Endothelial cell of umbilical vein (primary cell): ENCODE data around the gene ZPBP2. TPM values are rescaled to one million over a fixed set of nuclear protein-coding genes. Genes with fewer than 3 reads are reported as not detected.
"Not testable (repeated sequence)": the region's sequence is repeated elsewhere in the genome, so short reads cannot be mapped to it uniquely, and the experiment has no call there.

ENCODE experiments used
- BruUV-seq: library from RNA; stranded (reverse); fragments of 400-500 nt; replicated peaks from 2 replicates; lab custom pipeline; 2021; lab: Mats Ljungman, UMichigan
- CTCF ChIA-PET: fragments of 300-600, 350-600 bp; sonication (Branson Sonifier 250); formaldehyde crosslinking; loops from one replicate; lab custom pipeline; 2021; ENCODE audit warnings: antibody characterized with exemption, inconsistent platforms; lab: Charles Lee
- POLR2A ChIA-PET: fragments of 300-600, 350-600 bp; sonication (Branson Sonifier 250); formaldehyde crosslinking; loops from one replicate; lab custom pipeline; 2021; ENCODE audit warnings: antibody characterized with exemption, inconsistent platforms; lab: Charles Lee
- DNase-seq: peaks from one replicate; pipeline ENCODE4 v3.0.0-alpha.2; 2011; ENCODE audit warnings: low read depth, low spot score
- FAIRE-seq: peaks from 2 replicates; lab custom pipeline; 2011; peaks lifted over from hg19 to GRCh38; lab: Jason Lieb, UNC
- H2AFZ ChIP-seq: 2 replicates; pipeline ENCODE4 v1.6.0; 2012; ENCODE audit warnings: low read depth, low read length, control low read depth, inconsistent platforms
- H3K27ac ChIP-seq: 2 replicates; pipeline ENCODE4 v1.5.1; 2011; ENCODE audit warnings: low read depth, mild to moderate bottlenecking, control low read depth, low read length, moderate library complexity; ENCODE audit not compliant: insufficient read depth
- H3K27me3 ChIP-seq, 2 experiments: 2 replicates each; pipeline versions ENCODE4 v1.6.0 to v1.6.1; 2011; ENCODE audit warnings: low read length in 2 of 2, mixed read lengths in 1 of 2; ENCODE audit not compliant: control insufficient read depth in 2 of 2, insufficient read depth in 2 of 2
- H3K36me3 ChIP-seq, 2 experiments: 2 replicates in 1 of 2; 3 replicates in 1 of 2; pipeline ENCODE4 v1.5.1; 2011; ENCODE audit warnings: low read length in 2 of 2, mild to moderate bottlenecking in 1 of 2, moderate library complexity in 1 of 2; ENCODE audit not compliant: control insufficient read depth in 2 of 2, insufficient read depth in 2 of 2; ENCODE audit errors: extremely low read depth in 1 of 2
- H3K4me1 ChIP-seq: 3 replicates; pipeline ENCODE4 v1.5.1; 2011; ENCODE audit warnings: mild to moderate bottlenecking, low read length; ENCODE audit not compliant: control insufficient read depth, insufficient read depth; ENCODE audit errors: extremely low read depth
- H3K4me2 ChIP-seq: 2 replicates; pipeline ENCODE4 v1.6.1; 2011; ENCODE audit warnings: low read length, control low read depth, mixed read lengths; ENCODE audit not compliant: insufficient read depth
- H3K4me3 ChIP-seq, 3 experiments: fragments of 200-600 bp in 1 of 3; sonication (generic), shearing (Covaris generic) in 1 of 3; replicated peaks in 1 of 3; 2 replicates each; pipeline ENCODE4 v1.5.1; 2011 to 2016; ENCODE audit warnings: control low read depth in 3 of 3, low read length in 3 of 3, mild to moderate bottlenecking in 2 of 3, inconsistent platforms in 1 of 3, low read depth in 1 of 3, moderate library complexity in 1 of 3; ENCODE audit not compliant: insufficient read depth in 1 of 3
- H3K79me2 ChIP-seq: 2 replicates; pipeline ENCODE4 v1.6.0; 2012; ENCODE audit warnings: low read length, inconsistent platforms; ENCODE audit not compliant: control insufficient read depth, insufficient read depth
- H3K9ac ChIP-seq: replicated peaks from 2 replicates; pipeline ENCODE3; 2011; ENCODE audit warnings: low read length, control low read depth; ENCODE audit not compliant: insufficient read depth; ENCODE audit errors: extremely low read depth
- H3K9me1 ChIP-seq: replicated peaks from 3 replicates; pipeline ENCODE4 v1.6.0; 2011; ENCODE audit warnings: mild to moderate bottlenecking, low read length; ENCODE audit not compliant: control insufficient read depth, insufficient read depth; ENCODE audit errors: extremely low read depth
- H3K9me3 ChIP-seq: replicated peaks from 2 replicates; pipeline ENCODE4 v1.5.1; 2012; ENCODE audit warnings: low read length, inconsistent platforms; ENCODE audit not compliant: control insufficient read depth, insufficient read depth
- H4K20me1 ChIP-seq: replicated peaks from 2 replicates; pipeline ENCODE3; 2011; ENCODE audit warnings: mild to moderate bottlenecking, low read length; ENCODE audit not compliant: control insufficient read depth, insufficient read depth; ENCODE audit errors: extremely low read depth
- CTCF ChIP-seq, 2 donors: IDR thresholded peaks; 1 replicate in 1 of 2; 2 replicates in 1 of 2; pipeline ENCODE4 v1.5.1; 2011; ENCODE audit warnings: low read length in 2 of 2, mild to moderate bottlenecking in 2 of 2, moderate library complexity in 2 of 2, control low read depth in 1 of 2, inconsistent platforms in 1 of 2, low read depth in 1 of 2; ENCODE audit not compliant: insufficient read depth in 1 of 2; ENCODE audit errors: extremely low read depth in 1 of 2
- EZH2 ChIP-seq: IDR thresholded peaks from 2 replicates; pipeline ENCODE4 v1.6.1; 2012; ENCODE audit warnings: borderline replicate concordance, low read depth, mild to moderate bottlenecking, moderate library complexity, low read length, inconsistent platforms; ENCODE audit not compliant: severe bottlenecking
- FOS ChIP-seq: IDR thresholded peaks from 2 replicates; pipeline ENCODE4 v1.6.1; 2011; ENCODE audit warnings: mild to moderate bottlenecking, low read length, moderate library complexity, borderline replicate concordance; ENCODE audit not compliant: insufficient read depth
- GATA2 ChIP-seq: IDR thresholded peaks from 2 replicates; pipeline ENCODE4 v1.7.0; 2011; ENCODE audit warnings: low read depth, mild to moderate bottlenecking, moderate library complexity, mixed read lengths, low read length; ENCODE audit not compliant: insufficient read length, insufficient read depth
- JUN ChIP-seq: IDR thresholded peaks from 2 replicates; pipeline ENCODE4 v1.6.1; 2011; ENCODE audit warnings: borderline replicate concordance, low read depth; ENCODE audit not compliant: insufficient read length, insufficient read depth
- MAX ChIP-seq: IDR thresholded peaks from 2 replicates; pipeline ENCODE4 v1.6.1; 2011; ENCODE audit not compliant: insufficient read depth, insufficient read length
- MYC ChIP-seq: IDR thresholded peaks from one replicate; pipeline ENCODE4 v1.6.1; 2011; ENCODE audit warnings: mild to moderate bottlenecking, low read depth, low read length
- POLR2A ChIP-seq: IDR thresholded peaks from 2 replicates; pipeline ENCODE4 v1.6.1; 2012; ENCODE audit warnings: low read depth, mild to moderate bottlenecking, control low read depth, low read length
- POLR2AphosphoS5 ChIP-seq: IDR thresholded peaks from 2 replicates; pipeline ENCODE4 v1.6.1; 2012; ENCODE audit warnings: low read depth, mild to moderate bottlenecking, control low read depth, low read length, moderate library complexity; ENCODE audit not compliant: insufficient read depth
- dilution Hi-C: fragments of 300-500 bp; cut with MboI; formaldehyde crosslinking; loops from one replicate; pipeline ENCODE4 v1.15.0; 2019; ENCODE audit warnings: low sequenced_read_pairs; ENCODE audit not compliant: extremely low pct_ligation_motif_present
- intact Hi-C: fragments of 100-400 bp; cut with micrococcal nuclease; formaldehyde crosslinking; loops from one replicate; pipeline ENCODE4 v1.10.0; 2022
- polyA plus RNA-seq, 4 experiments: library from polyadenylated mRNA; depleted of rRNA in 3 of 4; stranded (reverse) in 3 of 4; unstranded in 1 of 4; fragments of >200 nt; gene quantifications; 2 replicates each; pipeline versions ENCODE4 v1.2.1 to v1.2.3, GENCODE V29; 2011 to 2012; ENCODE audit warnings: missing spikeins in 1 of 4
- total RNA-seq: library from RNA; stranded (reverse); gene quantifications from 2 replicates; pipeline ENCODE4 v1.2.3, GENCODE V29; 2021

The ZPBP2 gene
- total and polyA plus RNA-seq, 2 donors (not counting 3 experiments of a cell fraction or from before 2014, with no cell fraction given): not detected

DNA sequence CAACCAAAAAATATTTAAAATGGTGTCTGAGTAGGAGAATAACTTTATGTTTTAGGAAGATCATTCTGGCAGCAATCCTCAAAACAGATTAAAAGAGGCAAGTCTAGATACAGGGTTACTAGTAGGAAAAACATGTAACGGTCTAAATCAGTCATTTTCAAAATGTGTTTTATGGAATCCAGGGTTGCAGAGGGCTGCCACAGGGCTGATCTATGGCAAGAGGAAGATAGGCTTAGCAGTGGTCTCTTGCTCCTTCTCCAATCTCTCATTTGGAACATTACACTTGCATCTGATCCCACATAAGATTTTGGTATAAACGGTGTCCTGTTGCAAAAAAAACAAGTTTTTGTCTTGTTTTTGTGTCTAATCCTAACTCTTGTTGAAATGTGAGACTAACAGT lies 13.1 kb upstream of the ZPBP2 start:
- Histone ChIP-seq H3K4me2 (no peak overlapping the region), H3K4me1 (no peaks in the 10 kb centered on the region), H4K20me1 (no peaks in the 10 kb centered on the region), H3K9me1 (no peaks in the 10 kb centered on the region), H3K79me2 (no peaks in the 10 kb centered on the region), H3K9ac (no peak overlapping the region), H3K9me3 (no peaks in the 10 kb centered on the region), H2AFZ (no peak overlapping the region), H3K4me3 (no peak overlapping the region), H3K36me3 (no peaks in the 10 kb centered on the region), H3K27me3 (peaks cover 10 to 14% of the 10 kb centered on the region in 2 experiments), H3K27ac (no peak overlapping the region)
- dilution Hi-C loops (no loop called here), intact Hi-C loops (no loop called here)
- no peak for TF ChIP-seq POLR2A
- no peak for TF ChIP-seq MYC
- TF ChIP-seq MAX: no peak
- TF ChIP-seq GATA2: no peak
- TF ChIP-seq EZH2: no peak
- no peak for TF ChIP-seq CTCF (IDR thresholded peaks at IDR 0.05; ENCODE audit: extremely low read depth in 1 of 2, insufficient read depth in 1 of 2, low read depth in 1 of 2, low read length in 2 of 2)
- no peak for TF ChIP-seq JUN
- no peak for TF ChIP-seq POLR2AphosphoS5
- TF ChIP-seq FOS: no peak
- BruUV-seq: no TSS peak
- no peak for DNase-seq
- ChIA-PET CTCF (no interaction called here), POLR2A (no interaction called here)
- FAIRE-seq: no peak

- dilution Hi-C loops, H3K9me3 ChIP-seq, POLR2A ChIA-PET, intact Hi-C loops, DNase-seq, H3K4me3 ChIP-seq, H2AFZ ChIP-seq, H3K27ac ChIP-seq, H3K4me1 ChIP-seq, H3K9ac ChIP-seq, H3K79me2 ChIP-seq, BruUV-seq, H4K20me1 ChIP-seq, FAIRE-seq, H3K4me2 ChIP-seq, CTCF ChIA-PET, H3K9me1 ChIP-seq, H3K36me3 ChIP-seq: not testable (repeated sequence)
- peaks cover 14 to 19% of the 10 kb centered on the region in 2 experiments for H3K27me3 ChIP-seq
Observed at GRCh38 chr17:39855911-39856649, 11.9 kb upstream of the ZPBP2 start.
